GM12878 (cell line): ENCODE results near the gene TM9SF4. TPM values are rescaled to one million over a fixed set of nuclear protein-coding genes. Genes with fewer than 3 reads are reported as not detected.

Source experiments
- ATAC-seq: fragments of 200-7000 bp; cut with Tn5 transposase; 3 replicates; pipeline ENCODE4 v1.9.1; 2020; ENCODE audit warnings: mild to moderate bottlenecking, moderate library complexity
- BruUV-seq: library from RNA; stranded (reverse); fragments of 400-500 nt; replicated peaks from 2 replicates; lab custom pipeline; 2021; lab: Mats Ljungman, UMichigan
- CTCF ChIA-PET: fragments of 300-600 bp; sonication (Branson Sonifier 250); formaldehyde crosslinking; extraction: SDS; loops from one replicate; lab custom pipeline; 2021; ENCODE audit warnings: inconsistent platforms; lab: Yijun Ruan, JAX
- POLR2A ChIA-PET: fragments of 350-600 bp; formaldehyde crosslinking; extraction: SDS; loops from one replicate; lab custom pipeline; 2021; ENCODE audit warnings: inconsistent platforms; lab: Charles Lee
- RAD21 ChIA-PET: fragments of 300-600 bp; sonication (Branson Sonifier 250); formaldehyde crosslinking; loops from one replicate; lab custom pipeline; 2023; ENCODE audit warnings: antibody characterized with exemption; ENCODE audit not compliant: unreplicated experiment; lab: Charles Lee
- SMC1A ChIA-PET: fragments of 300-600 bp; sonication (Branson Sonifier 250); formaldehyde crosslinking; loops from one replicate; lab custom pipeline; 2023; ENCODE audit not compliant: unreplicated experiment, uncharacterized antibody; lab: Charles Lee
- DNase-seq: peaks from one replicate; pipeline ENCODE4 v3.0.0-alpha.2; 2011; ENCODE audit warnings: low read depth, low spot score
- FAIRE-seq: peaks from 3 replicates; lab custom pipeline; 2011; peaks lifted over from hg19 to GRCh38; lab: Jason Lieb, UNC
- H2AFZ ChIP-seq: 2 replicates; pipeline ENCODE4 v1.6.0; 2011; ENCODE audit warnings: low read depth, low read length, control low read depth; ENCODE audit not compliant: control insufficient read depth
- H3K27ac ChIP-seq: 2 replicates; pipeline ENCODE4 v1.5.1; 2011; ENCODE audit warnings: control low read depth; ENCODE audit not compliant: control insufficient read depth, insufficient read depth
- H3K27me3 ChIP-seq, 2 experiments: replicated peaks in 1 of 2; 2 replicates each; pipeline versions ENCODE4 v1.6.0 to v1.6.1; 2011; ENCODE audit warnings: low read length in 1 of 2; ENCODE audit not compliant: control insufficient read depth in 2 of 2, insufficient read depth in 2 of 2
- H3K36me3 ChIP-seq, 2 experiments: 2 replicates each; pipeline ENCODE4 v1.5.1; 2011; ENCODE audit warnings: low read length in 1 of 2; ENCODE audit not compliant: control insufficient read depth in 2 of 2, insufficient read depth in 2 of 2
- H3K4me1 ChIP-seq: 2 replicates; pipeline ENCODE4 v1.6.1; 2011; ENCODE audit warnings: mild to moderate bottlenecking, low read length, moderate library complexity, mixed read lengths; ENCODE audit not compliant: control insufficient read depth, insufficient read depth
- H3K4me2 ChIP-seq: 2 replicates; pipeline ENCODE4 v1.6.0; 2011; ENCODE audit warnings: control low read depth; ENCODE audit not compliant: control insufficient read depth, insufficient read depth
- H3K4me3 ChIP-seq: fragments of 200-600 bp; sonication (generic); 2 replicates; pipeline ENCODE4 v1.5.1; 2016
- H3K79me2 ChIP-seq: 2 replicates; pipeline ENCODE4 v1.6.0; 2011; ENCODE audit warnings: low read length; ENCODE audit not compliant: control insufficient read depth, insufficient read depth
- H3K9ac ChIP-seq: 2 replicates; pipeline ENCODE4 v1.8.0; 2011; ENCODE audit warnings: low read length, control low read depth, mixed read lengths; ENCODE audit not compliant: control insufficient read depth, insufficient read depth
- H3K9me3 ChIP-seq: replicated peaks from 3 replicates; pipeline ENCODE4 v1.5.1; 2011; ENCODE audit warnings: mild to moderate bottlenecking, low read length; ENCODE audit not compliant: control insufficient read depth, insufficient read depth
- H4K20me1 ChIP-seq: 2 replicates; pipeline ENCODE4 v1.6.0; 2011; ENCODE audit not compliant: control insufficient read depth, insufficient read depth
- DPF2 ChIP-seq: fragments of 450-650 bp; IDR thresholded peaks from 2 replicates; pipeline ENCODE4 v1.6.1; 2017; ENCODE audit warnings: mild to moderate bottlenecking
- IRF4 ChIP-seq: IDR thresholded peaks from 2 replicates; pipeline ENCODE4 v1.6.1; 2011; ENCODE audit warnings: low read depth, low read length
- NR2F1 ChIP-seq: fragments of 450-650 bp; conservative IDR thresholded peaks from 2 replicates; pipeline ENCODE4 v1.6.1; 2017; ENCODE audit warnings: mild to moderate bottlenecking
- PML ChIP-seq: IDR thresholded peaks from 2 replicates; pipeline ENCODE4 v1.6.1; 2012; ENCODE audit warnings: low read length, inconsistent platforms
- POLR2A ChIP-seq: IDR thresholded peaks from 2 replicates; pipeline ENCODE4 v1.6.1; 2011; ENCODE audit warnings: low read depth, mild to moderate bottlenecking, low read length
- SIX5 ChIP-seq: IDR thresholded peaks from 2 replicates; pipeline ENCODE4 v1.6.1; 2011; ENCODE audit warnings: mild to moderate bottlenecking, low read depth, low read length, moderate library complexity; ENCODE audit not compliant: severe bottlenecking
- ZNF207 ChIP-seq: fragments of 450-650 bp; IDR thresholded peaks from 2 replicates; pipeline ENCODE4 v1.6.1; 2014; ENCODE audit warnings: antibody characterized with exemption, mild to moderate bottlenecking, borderline replicate concordance
- ZNF24 ChIP-seq: fragments of 450-650 bp; IDR thresholded peaks from 2 replicates; pipeline ENCODE4 v1.6.1; 2017; ENCODE audit warnings: antibody characterized with exemption, mild to moderate bottlenecking
- WGBS: methylation state at CpG from one replicate; pipeline ENCODE4 v1.1.6; 2016; ENCODE audit warnings: low lambda C conversion rate; ENCODE audit not compliant: insufficient replicate concordance, insufficient coverage; ENCODE audit errors: missing lambda C conversion rate; 5-methylcytosine and 5-hydroxymethylcytosine counted together
- in situ Hi-C: fragments of 300-500 bp; cut with MboI; formaldehyde crosslinking; loops from 9 replicates; pipeline ENCODE4 v1.14.3; 2018; ENCODE audit warnings: mixed read lengths
- intact Hi-C: fragments of 100-400 bp; cut with micrococcal nuclease; formaldehyde crosslinking; loops from one replicate; pipeline ENCODE4 v1.14.2; 2022; ENCODE audit not compliant: unreplicated experiment
- polyA plus RNA-seq, 11 experiments: library from polyadenylated mRNA; depleted of rRNA in 4 of 11; unstranded in 6 of 11; stranded (reverse) in 5 of 11; fragments of >200 nt; fragmentation: Nextera tagmentation in 4 of 11; fragmentation: Illumina TruSeq in 1 of 11; extraction: Ambion mirVana in 4 of 11; extraction: Trizol in 1 of 11; gene quantifications; 1 replicate in 1 of 11; 2 replicates in 10 of 11; pipeline versions ENCODE4 v1.2.1 to v1.2.3, GENCODE V29; 2011 to 2016; ENCODE audit warnings: inconsistent platforms in 2 of 11, missing spikeins in 2 of 11, low read depth in 1 of 11
- total RNA-seq, 4 experiments: library from RNA; depleted of rRNA in 3 of 4; stranded (reverse); fragments of >200 nt in 3 of 4; fragmentation: Illumina TruSeq in 1 of 4; extraction: Trizol in 1 of 4; gene quantifications; 2 replicates each; pipeline versions ENCODE4 v1.2.1 to v1.2.3, GENCODE V29; 2013 to 2021
- TF ChIP-seq, protein P1 (sequence below): IDR thresholded peaks from 2 replicates; pipeline ENCODE4 v1.6.1; 2012; ENCODE audit warnings: low read length, inconsistent platforms

TM9SF4 gene
- total and polyA plus RNA-seq, 10 of the 15 experiments (the other 5 are each of a cell fraction or from before 2014, with no cell fraction given): 8.5 to 47.8 (median 24.3) TPM

DNA sequence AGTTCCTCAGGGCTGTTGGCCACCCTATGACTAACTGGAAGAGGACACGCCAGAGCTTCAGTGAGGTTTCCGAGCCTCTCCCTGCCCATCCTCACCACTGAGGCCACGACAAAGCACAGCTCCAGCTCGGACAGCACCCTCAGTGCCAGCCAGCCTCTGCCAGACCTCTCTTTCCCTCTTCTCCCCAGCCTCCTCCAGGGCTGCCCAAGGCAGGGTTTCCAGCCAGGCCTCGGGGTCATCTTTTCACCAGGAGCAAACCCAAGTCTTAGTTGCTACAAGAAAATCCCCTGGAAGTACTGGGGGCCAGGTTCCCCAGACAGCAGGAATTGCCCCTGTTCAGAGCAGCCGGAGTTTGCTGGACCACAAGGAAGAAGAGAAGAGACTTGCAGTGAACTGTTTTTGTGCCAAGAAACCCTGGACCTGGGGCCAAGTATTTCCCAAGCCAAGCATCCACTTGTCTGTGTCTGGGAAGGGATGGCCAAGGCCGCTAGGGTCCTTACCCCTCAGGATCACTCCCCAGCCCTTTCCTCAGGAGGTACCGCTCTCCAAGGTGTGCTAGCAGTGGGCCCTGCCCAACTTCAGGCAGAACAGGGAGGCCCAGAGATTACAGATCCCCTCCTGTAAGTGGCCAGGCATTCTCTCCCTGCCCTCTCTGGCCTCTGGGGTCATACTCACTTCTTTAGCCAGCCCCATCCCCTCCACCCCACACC is 56.5 kb downstream of the TM9SF4 start:
- CTCF ChIA-PET: no interaction called here
- Histone ChIP-seq H3K4me1 (no peaks in the 10 kb centered on the region), H3K9ac (no peak overlapping the region), H3K9me3 (no peaks in the 10 kb centered on the region), H3K27me3 (no peaks in the 10 kb centered on the region), H3K4me2 (no peak overlapping the region), H3K4me3 (no peak overlapping the region), H3K27ac (no peak overlapping the region), H4K20me1 (no peaks in the 10 kb centered on the region), H2AFZ (no peak overlapping the region), H3K36me3 (peaks cover 12 to 15% of the 10 kb centered on the region in 2 experiments), H3K79me2 (no peaks in the 10 kb centered on the region)
- TF ChIP-seq SIX5 (no peak), POLR2A (peak; percentile 21; the same call in 1 of the 2 replicates)
- POLR2A ChIA-PET: no interaction called here
- intact Hi-C loops (no loop called here), in situ Hi-C loops (no loop called here)
- FAIRE-seq: no peak
- no peak for ATAC-seq
- 90% methylated on average over 8 of the region's 8 CpGs for WGBS
- DNase-seq: no peak
- TSS peak; percentile 63 for BruUV-seq
- RAD21 ChIA-PET: no interaction called here
- SMC1A ChIA-PET: no interaction called here

DNA sequence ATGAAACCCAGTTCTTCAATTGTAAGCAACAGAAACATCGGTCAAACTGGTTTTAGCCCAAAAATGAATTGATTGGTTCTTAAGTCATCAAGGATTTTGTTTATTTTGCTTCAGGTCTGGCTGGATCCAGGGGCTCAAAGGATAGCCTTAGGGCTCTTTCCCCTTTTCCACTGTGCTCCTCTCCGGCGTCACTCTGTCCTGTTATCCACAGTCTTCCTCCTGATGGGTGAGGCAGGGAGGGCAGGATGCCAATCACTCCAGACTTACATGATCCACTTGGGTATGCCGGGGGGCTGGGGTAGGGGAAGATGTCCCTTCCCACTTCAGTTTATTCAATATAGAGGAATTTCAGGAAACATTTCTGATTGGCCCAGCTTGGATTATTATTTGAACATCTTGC is 58.0 kb downstream of the TM9SF4 start:
- in situ Hi-C loops (no loop called here), intact Hi-C loops (no loop called here)
- Histone ChIP-seq H3K27me3 (no peaks in the 10 kb centered on the region), H3K27ac (no peak overlapping the region), H3K4me1 (no peaks in the 10 kb centered on the region), H2AFZ (no peak overlapping the region), H3K9me3 (no peaks in the 10 kb centered on the region), H3K36me3 (peaks cover 6 to 13% of the 10 kb centered on the region in 2 experiments), H3K79me2 (no peaks in the 10 kb centered on the region), H4K20me1 (no peaks in the 10 kb centered on the region), H3K4me3 (no peak overlapping the region), H3K9ac (no peak overlapping the region), H3K4me2 (no peak overlapping the region)
- FAIRE-seq: no peak
- POLR2A ChIA-PET: no interaction called here
- 99% methylated on average over 4 of the region's 4 CpGs for WGBS
- TF ChIP-seq, protein P1, sequence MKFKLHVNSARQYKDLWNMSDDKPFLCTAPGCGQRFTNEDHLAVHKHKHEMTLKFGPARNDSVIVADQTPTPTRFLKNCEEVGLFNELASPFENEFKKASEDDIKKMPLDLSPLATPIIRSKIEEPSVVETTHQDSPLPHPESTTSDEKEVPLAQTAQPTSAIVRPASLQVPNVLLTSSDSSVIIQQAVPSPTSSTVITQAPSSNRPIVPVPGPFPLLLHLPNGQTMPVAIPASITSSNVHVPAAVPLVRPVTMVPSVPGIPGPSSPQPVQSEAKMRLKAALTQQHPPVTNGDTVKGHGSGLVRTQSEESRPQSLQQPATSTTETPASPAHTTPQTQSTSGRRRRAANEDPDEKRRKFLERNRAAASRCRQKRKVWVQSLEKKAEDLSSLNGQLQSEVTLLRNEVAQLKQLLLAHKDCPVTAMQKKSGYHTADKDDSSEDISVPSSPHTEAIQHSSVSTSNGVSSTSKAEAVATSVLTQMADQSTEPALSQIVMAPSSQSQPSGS: no peak
- no peak for TF ChIP-seq PML
- no peak for TF ChIP-seq DPF2
- TF ChIP-seq ZNF24: no peak
- no peak for TF ChIP-seq IRF4
- TF ChIP-seq ZNF207: no peak
- no peak for TF ChIP-seq NR2F1
- no peak for ATAC-seq
- CTCF ChIA-PET: interaction anchor here (0.6 kb wide), 1 partner anchor 148 kb away, joined by 3 read pairs; no protein-coding TSS in a partner anchor
- SMC1A ChIA-PET: interaction anchor here (1.0 kb wide), 1 partner anchor 8 kb away, joined by 3 read pairs; no protein-coding TSS in a partner anchor
- BruUV-seq: no TSS peak
- no peak for DNase-seq
- RAD21 ChIA-PET: no interaction called here
